Caco-2 (cell line): Measurements from ENCODE around the gene PRCC. TPM values are rescaled to one million over a fixed set of nuclear protein-coding genes. Genes with fewer than 3 reads are reported as not detected.

Source experiments
- BruUV-seq: library from RNA; stranded (reverse); fragments of 400-500 nt; replicated peaks from 2 replicates; lab custom pipeline; 2021; lab: Mats Ljungman, UMichigan
- CTCF ChIA-PET: fragments of 300-600 bp; sonication (Branson Sonifier 250); formaldehyde crosslinking; loops from one replicate; lab custom pipeline; 2022; ENCODE audit warnings: antibody characterized with exemption; lab: Charles Lee
- POLR2A ChIA-PET: fragments of 300-600 bp; sonication (Branson Sonifier 250); formaldehyde crosslinking; loops from one replicate; lab custom pipeline; 2022; ENCODE audit warnings: antibody characterized with exemption; lab: Charles Lee
- DNase-seq, 2 experiments: peaks; one replicate each; pipeline versions ENCODE4 v3.0.0 to v3.0.0-alpha.2; 2020 to 2022
- H3K27me3 ChIP-seq: replicated peaks from 2 replicates; pipeline ENCODE4 v1.6.0; 2011; ENCODE audit warnings: low read length; ENCODE audit not compliant: control insufficient read depth, insufficient read depth
- H3K36me3 ChIP-seq: 2 replicates; pipeline ENCODE4 v1.5.1; 2011; ENCODE audit warnings: low read length; ENCODE audit not compliant: control insufficient read depth, insufficient read depth
- H3K4me1 ChIP-seq: fragments of 250-450 bp; sonication (Bioruptor Pico); 2 replicates; pipeline ENCODE4 v1.5.1; 2020; ENCODE audit warnings: mild to moderate bottlenecking
- H3K4me3 ChIP-seq: 2 replicates; pipeline ENCODE4 v1.5.1; 2011; ENCODE audit warnings: low read depth, mild to moderate bottlenecking, control low read depth, low read length
- H3K9me3 ChIP-seq: fragments of 250-450 bp; sonication (Bioruptor Pico); 2 replicates; pipeline ENCODE4 v1.5.1; 2020; ENCODE audit warnings: mild to moderate bottlenecking, moderate library complexity
- H3K27ac Mint-ChIP-seq: one replicate; pipeline ENCODE4 v1.8.0; 2022; ENCODE audit warnings: mixed read lengths; ENCODE audit not compliant: unreplicated experiment
- H3K27me3 Mint-ChIP-seq: one replicate; pipeline ENCODE4 v1.8.0; 2022; ENCODE audit warnings: mixed read lengths; ENCODE audit not compliant: insufficient read depth, unreplicated experiment
- H3K36me3 Mint-ChIP-seq: one replicate; pipeline ENCODE4 v1.8.0; 2022; ENCODE audit warnings: mild to moderate bottlenecking, mixed read lengths; ENCODE audit not compliant: insufficient read depth, unreplicated experiment
- H3K4me1 Mint-ChIP-seq: one replicate; pipeline ENCODE4 v1.8.0; 2022; ENCODE audit warnings: low read depth, mixed read lengths; ENCODE audit not compliant: unreplicated experiment
- H3K4me3 Mint-ChIP-seq: one replicate; pipeline ENCODE4 v1.8.0; 2022; ENCODE audit warnings: mild to moderate bottlenecking, moderate library complexity, mixed read lengths; ENCODE audit not compliant: unreplicated experiment
- H3K9me3 Mint-ChIP-seq: one replicate; pipeline ENCODE4 v1.8.0; 2022; ENCODE audit warnings: mixed read lengths; ENCODE audit not compliant: unreplicated experiment
- intact Hi-C: fragments of 100-400 bp; cut with micrococcal nuclease; formaldehyde crosslinking; loops from one replicate; pipeline ENCODE4 v1.10.0; 2022; ENCODE audit not compliant: unreplicated experiment
- total RNA-seq: library from RNA; stranded (reverse); gene quantifications from 2 replicates; pipeline ENCODE4 v1.2.3, GENCODE V29; 2022
- TF ChIP-seq, protein P1 (sequence below), 2 experiments: fragments of 200-600 bp in 1 of 2; IDR thresholded peaks; 1 replicate in 1 of 2; 2 replicates in 1 of 2; pipeline versions ENCODE4 v1.5.1 to v1.8.0; 2011 to 2022; ENCODE audit warnings: antibody characterized with exemption in 1 of 2, control low read depth in 1 of 2, inconsistent platforms in 1 of 2, low read depth in 1 of 2, low read length in 1 of 2, mild to moderate bottlenecking in 1 of 2, moderate library complexity in 1 of 2; ENCODE audit not compliant: insufficient read depth in 1 of 2, severe bottlenecking in 1 of 2, unreplicated experiment in 1 of 2

PRCC gene
- total RNA-seq, 1 experiment from 2014 or later: 101 TPM

DNA sequence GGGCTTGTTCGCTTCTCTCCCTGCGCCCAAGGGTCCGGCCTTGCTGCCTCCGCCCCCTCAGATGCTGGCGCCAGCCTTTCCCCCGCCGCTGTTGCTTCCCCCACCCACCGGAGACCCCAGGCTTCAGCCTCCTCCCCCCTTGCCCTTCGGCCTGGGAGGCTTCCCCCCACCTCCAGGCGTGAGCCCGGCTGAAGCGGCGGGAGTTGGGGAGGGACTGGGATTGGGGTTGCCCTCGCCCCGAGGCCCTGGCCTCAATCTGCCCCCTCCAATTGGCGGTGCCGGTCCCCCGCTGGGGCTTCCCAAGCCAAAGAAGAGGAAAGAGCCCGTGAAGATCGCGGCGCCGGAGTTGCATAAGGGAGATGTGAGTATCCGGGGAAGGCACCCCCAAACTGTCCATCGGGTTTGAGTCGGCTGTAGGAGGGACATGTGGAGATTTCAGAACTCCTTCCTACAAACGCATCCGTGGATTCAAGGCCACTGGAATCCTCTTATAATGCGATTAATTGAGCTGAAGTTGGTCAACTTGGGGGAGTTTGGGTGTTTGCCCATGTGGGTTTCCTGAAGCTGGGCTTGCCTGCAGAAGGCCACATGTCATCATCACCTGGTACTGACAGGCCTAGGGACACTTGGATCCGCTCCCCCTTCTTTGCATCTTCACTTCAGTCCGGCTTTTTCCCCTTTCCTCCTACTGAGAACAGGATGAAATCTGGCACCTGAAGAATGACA, 707 bp downstream of the PRCC start:
- Histone ChIP-seq H3K36me3 (peaks cover 4% of the 10 kb centered on the region), H3K4me3 (peak overlapping the region; percentile 93), H3K4me1 (peaks cover 12% of the 10 kb centered on the region; the same call in 1 of the 2 replicates), H3K9me3 (no peaks in the 10 kb centered on the region), H3K27me3 (no peaks in the 10 kb centered on the region)
- Mint-ChIP-seq H3K36me3 (peaks cover 31% of the 10 kb centered on the region), H3K27ac (no peak overlapping the region), H3K27me3 (no peaks in the 10 kb centered on the region), H3K4me1 (peaks cover 47% of the 10 kb centered on the region), H3K4me3 (no peak overlapping the region), H3K9me3 (no peaks in the 10 kb centered on the region)
- DNase-seq: no peak
- ChIA-PET POLR2A (interaction anchor here (0.5 to 2.6 kb wide), 9 partner anchors 16 to 1488 kb away, joined by 3 to 28 read pairs (median 9); partner anchors contain the start of genes HDGF, ISG20L2, METTL25B and MRPL24), CTCF (interaction anchor here (0.6 to 1.4 kb wide), 6 partner anchors 16 to 78 kb away, joined by 3 to 13 read pairs (median 4); partner anchors contain the start of genes HDGF, ISG20L2, METTL25B and MRPL24)
- intact Hi-C loops: loop anchor here (1.0 kb wide), 5 partner anchors 17 to 79 kb away; partner anchors contain the start of genes HDGF, ISG20L2, METTL25B and MRPL24
- no TSS peak for BruUV-seq
- TF ChIP-seq, protein P1, sequence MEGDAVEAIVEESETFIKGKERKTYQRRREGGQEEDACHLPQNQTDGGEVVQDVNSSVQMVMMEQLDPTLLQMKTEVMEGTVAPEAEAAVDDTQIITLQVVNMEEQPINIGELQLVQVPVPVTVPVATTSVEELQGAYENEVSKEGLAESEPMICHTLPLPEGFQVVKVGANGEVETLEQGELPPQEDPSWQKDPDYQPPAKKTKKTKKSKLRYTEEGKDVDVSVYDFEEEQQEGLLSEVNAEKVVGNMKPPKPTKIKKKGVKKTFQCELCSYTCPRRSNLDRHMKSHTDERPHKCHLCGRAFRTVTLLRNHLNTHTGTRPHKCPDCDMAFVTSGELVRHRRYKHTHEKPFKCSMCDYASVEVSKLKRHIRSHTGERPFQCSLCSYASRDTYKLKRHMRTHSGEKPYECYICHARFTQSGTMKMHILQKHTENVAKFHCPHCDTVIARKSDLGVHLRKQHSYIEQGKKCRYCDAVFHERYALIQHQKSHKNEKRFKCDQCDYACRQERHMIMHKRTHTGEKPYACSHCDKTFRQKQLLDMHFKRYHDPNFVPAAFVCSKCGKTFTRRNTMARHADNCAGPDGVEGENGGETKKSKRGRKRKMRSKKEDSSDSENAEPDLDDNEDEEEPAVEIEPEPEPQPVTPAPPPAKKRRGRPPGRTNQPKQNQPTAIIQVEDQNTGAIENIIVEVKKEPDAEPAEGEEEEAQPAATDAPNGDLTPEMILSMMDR (IDR thresholded peaks at IDR 0.05; ENCODE audit: insufficient read depth in 1 of 2, low read depth in 1 of 2, low read length in 1 of 2, severe bottlenecking in 1 of 2, unreplicated experiment in 1 of 2): no peak

DNA sequence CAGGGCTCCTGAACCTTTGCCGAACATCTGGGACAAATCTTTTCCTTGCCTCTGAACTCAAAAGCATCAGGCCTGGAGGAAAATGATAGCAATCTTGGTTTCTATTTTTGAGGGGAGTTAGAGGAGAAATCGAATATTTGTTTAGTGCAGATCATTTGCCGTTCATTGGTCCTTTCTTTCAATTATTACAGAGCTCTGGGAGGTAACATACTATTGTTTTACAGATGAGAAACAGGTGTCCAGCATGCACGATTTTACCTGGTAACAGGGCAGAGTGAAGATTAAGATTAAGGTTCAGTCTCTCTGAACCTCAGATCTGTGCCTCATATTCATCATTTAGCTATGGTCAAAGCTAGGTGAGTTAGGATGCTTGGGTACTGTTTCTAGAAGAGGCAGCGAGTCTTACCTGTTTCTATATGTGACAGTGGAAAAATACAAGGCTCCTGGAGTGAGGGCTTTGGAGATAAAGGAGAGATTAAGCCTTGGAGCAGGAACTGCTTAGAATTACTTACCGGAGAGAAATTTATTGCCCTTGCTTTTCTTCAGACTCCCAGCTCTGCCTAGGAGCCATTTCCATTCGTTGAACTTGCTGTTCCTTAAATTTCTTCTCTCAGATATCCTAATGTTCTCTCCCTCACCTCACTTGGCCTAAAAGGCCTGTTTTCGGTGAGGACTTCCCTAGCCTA, 1.4 kb downstream of the PRCC start:
- no peaks in the 10 kb centered on the region for H3K27me3 Mint-ChIP-seq
- H3K4me1 Mint-ChIP-seq: peaks cover 49% of the 10 kb centered on the region

More for the DNA sequence above, 1.4 kb downstream of the PRCC start:
- Histone ChIP-seq H3K27me3 (no peaks in the 10 kb centered on the region), H3K4me1 (peaks cover 12% of the 10 kb centered on the region; the same call in 1 of the 2 replicates), H3K4me3 (peak overlapping the region; percentile 93), H3K9me3 (no peaks in the 10 kb centered on the region), H3K36me3 (peaks cover 4% of the 10 kb centered on the region)
- CTCF ChIA-PET: no interaction called here
- H3K27ac Mint-ChIP-seq: no peak overlapping the region
- no peaks in the 10 kb centered on the region for H3K9me3 Mint-ChIP-seq
- TF ChIP-seq, protein P1 (IDR thresholded peaks at IDR 0.05; ENCODE audit: insufficient read depth in 1 of 2, low read depth in 1 of 2, low read length in 1 of 2, severe bottlenecking in 1 of 2, unreplicated experiment in 1 of 2): no peak
- POLR2A ChIA-PET: interaction anchor here (1.1 kb wide), 1 partner anchor 40 kb away, joined by 9 read pairs; the partner anchor contains the start of genes ISG20L2 and METTL25B
- intact Hi-C loops: no loop called here
- peaks cover 38% of the 10 kb centered on the region for H3K36me3 Mint-ChIP-seq
- no peak overlapping the region for H3K4me3 Mint-ChIP-seq
- DNase-seq: no peak
- no TSS peak for BruUV-seq
